B cell (primary cell): ENCODE results near the gene PPFIA4. TPM values are rescaled to one million over a fixed set of nuclear protein-coding genes. Genes with fewer than 3 reads are reported as not detected.

Source experiments
- ATAC-seq: fragments of 200-7000 bp; cut with Tn5 transposase; one replicate; pipeline ENCODE4 v1.10.0; 2021; ENCODE audit warnings: low read depth, mild to moderate bottlenecking, moderate number of reproducible peaks, moderate library complexity
- CTCF ChIA-PET: fragments of 350-600 bp; sonication (Branson Sonifier 250); formaldehyde crosslinking; loops from one replicate; lab custom pipeline; 2021; ENCODE audit warnings: antibody characterized with exemption, inconsistent platforms; lab: Charles Lee
- POLR2A ChIA-PET: fragments of 350-600 bp; sonication (Branson Sonifier 250); formaldehyde crosslinking; loops from one replicate; lab custom pipeline; 2021; ENCODE audit warnings: antibody characterized with exemption; lab: Charles Lee
- DNase-seq: peaks from one replicate; pipeline ENCODE4 v3.0.0; 2013
- H2AFZ ChIP-seq: 2 replicates; pipeline ENCODE4 v1.6.1; 2012; ENCODE audit warnings: mild to moderate bottlenecking, low read depth, low read length; ENCODE audit not compliant: insufficient read depth, poor library complexity, severe bottlenecking
- H3K27ac ChIP-seq, 2 donors: 1 replicate in 1 of 2; 2 replicates in 1 of 2; pipeline ENCODE4 v1.5.1; 2012 to 2013; ENCODE audit warnings: low read length in 2 of 2, mild to moderate bottlenecking in 2 of 2, moderate library complexity in 1 of 2
- H3K27me3 ChIP-seq, 4 experiments: fragments of 200-600 bp in 1 of 4; sonication (generic) in 1 of 4; replicated peaks in 1 of 4; 1 replicate in 2 of 4; 2 replicates in 2 of 4; pipeline versions ENCODE4 v1.6.1 to v1.7.0; 2013 to 2016; ENCODE audit warnings: low read length in 3 of 4, mild to moderate bottlenecking in 2 of 4, mixed read lengths in 1 of 4, moderate library complexity in 1 of 4; ENCODE audit not compliant: insufficient read depth in 4 of 4, control insufficient read depth in 3 of 4; ENCODE audit errors: control extremely low read depth in 1 of 4
- H3K36me3 ChIP-seq, 2 experiments: replicated peaks in 1 of 2; 1 replicate in 1 of 2; 2 replicates in 1 of 2; pipeline versions ENCODE4 v1.6.1 to v1.7.1; 2013; ENCODE audit warnings: low read length in 1 of 2; ENCODE audit not compliant: insufficient read depth in 2 of 2, control insufficient read depth in 1 of 2; ENCODE audit errors: control extremely low read depth in 1 of 2, extremely low read depth in 1 of 2
- H3K4me1 ChIP-seq, 2 donors: fragments of 200-600 bp in 1 of 2; sonication (generic) in 1 of 2; 1 replicate in 1 of 2; 2 replicates in 1 of 2; pipeline versions ENCODE4 v1.5.1 to v1.6.1; 2013 to 2017; ENCODE audit warnings: low read length in 2 of 2; ENCODE audit not compliant: control insufficient read depth in 2 of 2, insufficient read depth in 2 of 2
- H3K4me2 ChIP-seq: replicated peaks from 2 replicates; pipeline ENCODE3; 2012; ENCODE audit warnings: mild to moderate bottlenecking, low read depth, low read length; ENCODE audit not compliant: poor library complexity, severe bottlenecking
- H3K4me3 ChIP-seq, 5 experiments: fragments of 200-600 bp in 1 of 5; sonication (generic) in 1 of 5; 1 replicate in 3 of 5; 2 replicates in 2 of 5; pipeline versions ENCODE4 v1.5.1 to v1.7.0; 2011 to 2016; ENCODE audit warnings: low read length in 4 of 5, mild to moderate bottlenecking in 4 of 5, low read depth in 2 of 5, control low read depth in 1 of 5, moderate library complexity in 1 of 5; ENCODE audit not compliant: insufficient read depth in 1 of 5; ENCODE audit errors: control extremely low read depth in 1 of 5, extremely low read depth in 1 of 5
- H3K79me2 ChIP-seq: fragments of 200-600 bp; sonication (generic); one replicate; pipeline ENCODE4 v1.6.0; 2016; ENCODE audit warnings: low read length; ENCODE audit not compliant: control insufficient read depth, insufficient read depth
- H3K9ac ChIP-seq: fragments of 200-600 bp; sonication (generic); 2 replicates; pipeline ENCODE4 v1.6.1; 2017; ENCODE audit warnings: mild to moderate bottlenecking, low read length, moderate library complexity
- H3K9me3 ChIP-seq, 3 donors: one replicate each; pipeline versions ENCODE4 v1.6.1 to v1.7.1; 2013; ENCODE audit warnings: low read length in 2 of 3; ENCODE audit not compliant: control insufficient read depth in 2 of 3, insufficient read depth in 1 of 3; ENCODE audit errors: control extremely low read depth in 1 of 3
- H4K20me1 ChIP-seq: 2 replicates; pipeline ENCODE4 v1.6.0; 2012; ENCODE audit warnings: mild to moderate bottlenecking, low read length; ENCODE audit not compliant: insufficient read depth, control insufficient read depth, poor library complexity, severe bottlenecking
- H3K27ac Mint-ChIP-seq: one replicate; pipeline ENCODE4 v1.8.0; 2021; ENCODE audit warnings: mixed read lengths
- H3K27me3 Mint-ChIP-seq: one replicate; pipeline ENCODE4 v1.8.0; 2021; ENCODE audit warnings: mixed read lengths
- H3K4me1 Mint-ChIP-seq: one replicate; pipeline ENCODE4 v1.8.0; 2021; ENCODE audit warnings: mixed read lengths
- H3K4me3 Mint-ChIP-seq: one replicate; pipeline ENCODE4 v1.8.0; 2021; ENCODE audit warnings: mixed read lengths
- H3K9me3 Mint-ChIP-seq: one replicate; pipeline ENCODE4 v1.8.0; 2022; ENCODE audit warnings: mixed read lengths; ENCODE audit not compliant: insufficient read depth
- EZH2 ChIP-seq: IDR thresholded peaks from 2 replicates; pipeline ENCODE4 v1.6.1; 2012; ENCODE audit warnings: borderline replicate concordance, low read depth, mild to moderate bottlenecking, moderate library complexity, low read length; ENCODE audit not compliant: insufficient read depth, poor library complexity, severe bottlenecking
- WGBS: methylation state at CpG from one replicate; pipeline ENCODE4 v1.1.5; 2013; ENCODE audit warnings: missing lambda C conversion rate; ENCODE audit not compliant: insufficient coverage; 5-methylcytosine and 5-hydroxymethylcytosine counted together
- intact Hi-C: fragments of 100-400 bp; cut with micrococcal nuclease; formaldehyde crosslinking; loops from one replicate; pipeline ENCODE4 v1.10.0; 2022
- polyA plus RNA-seq: library from polyadenylated mRNA; depleted of rRNA; stranded (reverse); fragments of >200 nt; gene quantifications from 2 replicates; pipeline ENCODE4 v1.2.3, GENCODE V29; 2012
- total RNA-seq, 2 donors: library from RNA; stranded (reverse); fragments of 120-200 nt in 1 of 2; gene quantifications; 1 replicate in 1 of 2; 2 replicates in 1 of 2; pipeline versions ENCODE4 v1.2.3 to v1.2.4, GENCODE V29; 2013 to 2022
- TF ChIP-seq, protein P1 (sequence below): fragments of 200-600 bp; IDR thresholded peaks from one replicate; pipeline ENCODE4 v1.8.0; 2022; ENCODE audit warnings: antibody characterized with exemption, mild to moderate bottlenecking

The PPFIA4 gene
- total and polyA plus RNA-seq, 2 donors (not counting 1 experiment from before 2014, with no cell fraction given): 0.09 to 0.62 TPM

DNA sequence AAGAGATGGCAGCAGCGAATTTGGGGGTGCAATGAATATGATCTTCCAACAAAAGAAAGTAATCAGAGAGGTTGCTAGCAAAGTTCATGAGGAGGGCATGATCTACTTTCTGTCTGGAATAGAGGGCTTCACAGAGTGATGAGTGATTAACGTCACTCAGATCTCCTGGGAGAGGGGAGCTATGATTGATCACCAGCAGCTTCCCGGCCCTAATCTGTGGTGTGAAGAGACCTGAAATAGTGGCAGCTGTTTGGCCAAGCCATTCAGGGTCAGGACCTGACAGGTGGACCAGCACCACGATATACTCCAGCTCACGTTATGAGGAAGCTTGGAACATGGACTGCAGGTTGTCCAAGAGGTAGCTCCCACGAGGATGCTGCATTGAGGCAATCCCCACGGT lies 39.0 kb upstream of the PPFIA4 start:
- no peak for DNase-seq
- Histone ChIP-seq H2AFZ (no peak overlapping the region), H3K79me2 (no peaks in the 10 kb centered on the region), H3K27ac (no peak overlapping the region), H3K36me3 (no peaks in the 10 kb centered on the region), H3K9ac (no peak overlapping the region), H3K4me2 (no peak overlapping the region), H3K9me3 (no peaks in the 10 kb centered on the region), H4K20me1 (no peaks in the 10 kb centered on the region), H3K4me1 (peaks cover 23 to 27% of the 10 kb centered on the region in 2 donors), H3K27me3 (no peaks in the 10 kb centered on the region), H3K4me3 (no peak overlapping the region)
- ChIA-PET CTCF (interaction anchor here (3.5 kb wide), 1 partner anchor 11 kb away, joined by 25 read pairs; no protein-coding TSS in a partner anchor), POLR2A (no interaction called here)
- Mint-ChIP-seq H3K27ac (no peak overlapping the region), H3K4me1 (peaks cover 41% of the 10 kb centered on the region), H3K27me3 (no peaks in the 10 kb centered on the region), H3K9me3 (no peaks in the 10 kb centered on the region), H3K4me3 (no peak overlapping the region)
- TF ChIP-seq, protein P1, sequence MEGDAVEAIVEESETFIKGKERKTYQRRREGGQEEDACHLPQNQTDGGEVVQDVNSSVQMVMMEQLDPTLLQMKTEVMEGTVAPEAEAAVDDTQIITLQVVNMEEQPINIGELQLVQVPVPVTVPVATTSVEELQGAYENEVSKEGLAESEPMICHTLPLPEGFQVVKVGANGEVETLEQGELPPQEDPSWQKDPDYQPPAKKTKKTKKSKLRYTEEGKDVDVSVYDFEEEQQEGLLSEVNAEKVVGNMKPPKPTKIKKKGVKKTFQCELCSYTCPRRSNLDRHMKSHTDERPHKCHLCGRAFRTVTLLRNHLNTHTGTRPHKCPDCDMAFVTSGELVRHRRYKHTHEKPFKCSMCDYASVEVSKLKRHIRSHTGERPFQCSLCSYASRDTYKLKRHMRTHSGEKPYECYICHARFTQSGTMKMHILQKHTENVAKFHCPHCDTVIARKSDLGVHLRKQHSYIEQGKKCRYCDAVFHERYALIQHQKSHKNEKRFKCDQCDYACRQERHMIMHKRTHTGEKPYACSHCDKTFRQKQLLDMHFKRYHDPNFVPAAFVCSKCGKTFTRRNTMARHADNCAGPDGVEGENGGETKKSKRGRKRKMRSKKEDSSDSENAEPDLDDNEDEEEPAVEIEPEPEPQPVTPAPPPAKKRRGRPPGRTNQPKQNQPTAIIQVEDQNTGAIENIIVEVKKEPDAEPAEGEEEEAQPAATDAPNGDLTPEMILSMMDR: no peak
- no peak for TF ChIP-seq EZH2
- 93% methylated on average over 7 of the region's 7 CpGs for WGBS
- intact Hi-C loops: no loop called here
- ATAC-seq: no peak

DNA sequence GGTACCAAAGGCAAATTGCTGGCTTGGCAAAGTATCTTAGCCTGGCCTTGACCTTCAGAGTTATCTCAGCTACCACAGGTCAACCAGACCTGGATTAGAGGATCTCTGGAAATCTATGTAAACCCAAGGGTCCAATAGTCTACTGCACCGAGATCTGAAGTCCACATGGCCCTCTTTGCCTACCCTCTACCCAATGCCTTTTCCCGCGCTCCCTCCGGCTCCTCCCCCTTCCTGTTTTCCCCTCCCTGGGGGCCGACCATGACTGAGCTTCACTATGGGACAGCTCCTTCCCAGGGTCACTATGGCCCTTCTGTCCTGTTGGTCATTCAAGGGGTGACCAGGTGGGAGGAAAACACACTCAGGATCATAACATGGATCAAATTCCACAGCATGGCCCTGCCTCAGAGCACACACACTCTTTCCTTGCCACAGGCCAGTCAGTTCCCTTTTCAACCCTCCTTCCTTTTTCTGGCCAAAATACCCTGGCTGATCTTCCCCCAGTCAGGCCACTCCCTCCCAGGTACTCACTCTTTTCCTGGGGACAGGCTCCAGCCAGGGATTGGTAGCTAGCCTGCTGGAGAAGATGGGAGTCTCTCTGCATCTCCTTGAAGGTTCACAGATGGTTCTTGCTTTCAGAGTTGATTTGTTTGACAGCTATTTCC lies 38.2 kb upstream of the PPFIA4 start:
- H4K20me1 ChIP-seq: no peaks in the 10 kb centered on the region
- H3K36me3 ChIP-seq: no peaks in the 10 kb centered on the region
- no peak overlapping the region for H3K4me2 ChIP-seq
- H2AFZ ChIP-seq: no peak overlapping the region
- H3K27me3 Mint-ChIP-seq: no peaks in the 10 kb centered on the region
- no peaks in the 10 kb centered on the region for H3K27me3 ChIP-seq
- H3K79me2 ChIP-seq: no peaks in the 10 kb centered on the region
- H3K9me3 Mint-ChIP-seq: no peaks in the 10 kb centered on the region
- WGBS: 98% methylated on average over 4 of the region's 5 CpGs
- no peak overlapping the region for H3K27ac Mint-ChIP-seq
- H3K4me3 Mint-ChIP-seq: no peak overlapping the region
- no peak overlapping the region for H3K27ac ChIP-seq
- DNase-seq (no peak), ATAC-seq (no peak)
- peaks cover 41% of the 10 kb centered on the region for H3K4me1 Mint-ChIP-seq
- no peak overlapping the region for H3K4me3 ChIP-seq
- POLR2A ChIA-PET: no interaction called here
- intact Hi-C loops: no loop called here
- no peak overlapping the region for H3K9ac ChIP-seq
- no peaks in the 10 kb centered on the region for H3K9me3 ChIP-seq
- CTCF ChIA-PET: interaction anchor here (3.5 kb wide), 1 partner anchor 11 kb away, joined by 25 read pairs; no protein-coding TSS in a partner anchor
- H3K4me1 ChIP-seq: peaks cover 23 to 27% of the 10 kb centered on the region in 2 donors
- TF ChIP-seq, protein P1: no peak
- no peak for TF ChIP-seq EZH2
